ENCODE data around the gene ZNF536. TPM values are rescaled to one million over a fixed set of nuclear protein-coding genes. Genes with fewer than 3 reads are reported as not detected.

Gene ZNF536
- total RNA-seq, 1 donor from 2014 or later, result 0.20 TPM

DNA sequence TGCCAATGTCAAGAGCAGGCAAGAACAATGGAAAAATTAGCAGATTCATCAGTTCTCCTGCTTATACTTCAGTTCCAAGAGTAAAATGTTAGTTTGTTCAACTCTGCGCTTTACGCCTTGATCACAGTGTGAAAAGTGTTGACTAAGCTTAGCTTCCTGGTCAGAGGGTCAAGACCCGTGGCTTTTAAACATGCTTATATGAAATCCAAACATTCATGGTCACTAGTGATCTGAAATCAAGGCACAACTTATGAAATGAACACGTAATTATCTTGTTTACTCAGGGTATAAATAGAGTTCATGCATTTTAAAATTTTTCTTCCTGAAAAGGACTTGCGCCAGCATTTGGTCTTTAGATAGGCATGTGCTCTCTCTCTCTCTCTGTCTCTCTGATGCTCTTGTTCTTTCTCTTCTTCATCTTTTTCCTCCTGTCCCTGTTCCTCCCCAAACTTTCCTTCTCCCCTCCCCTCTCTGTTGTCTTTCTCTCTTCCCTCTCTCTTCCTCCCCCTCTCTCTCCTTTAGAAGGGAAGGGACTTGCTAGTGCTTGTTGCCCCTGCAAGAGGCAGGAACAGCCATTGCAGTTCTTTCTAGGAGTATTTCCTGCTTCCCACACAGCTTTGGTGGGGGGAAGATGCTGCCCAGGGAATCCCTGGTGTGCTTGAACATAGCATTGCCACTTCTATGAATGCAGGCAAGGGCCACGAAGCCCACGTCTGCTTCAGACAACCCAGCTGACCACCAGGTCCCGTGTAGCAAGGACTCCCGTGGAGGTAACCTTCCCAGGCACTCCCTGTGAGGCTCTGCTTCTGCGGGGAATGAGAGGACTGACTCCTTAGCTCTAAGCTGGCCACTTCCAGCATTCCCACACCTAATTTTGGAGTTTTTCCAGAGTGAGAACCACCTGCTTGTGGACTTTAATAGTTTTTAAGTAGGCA lies 7.1 kb upstream of the ZNF536 start:
- no peak for ATAC-seq

GRCh38 chr19:30366282-30366681 lies 5.9 kb upstream of the ZNF536 start:
- no peak for ATAC-seq

- no peak for ATAC-seq
These were observed 5.2 kb upstream of the ZNF536 start for GRCh38 chr19:30367006-30367405.

DNA sequence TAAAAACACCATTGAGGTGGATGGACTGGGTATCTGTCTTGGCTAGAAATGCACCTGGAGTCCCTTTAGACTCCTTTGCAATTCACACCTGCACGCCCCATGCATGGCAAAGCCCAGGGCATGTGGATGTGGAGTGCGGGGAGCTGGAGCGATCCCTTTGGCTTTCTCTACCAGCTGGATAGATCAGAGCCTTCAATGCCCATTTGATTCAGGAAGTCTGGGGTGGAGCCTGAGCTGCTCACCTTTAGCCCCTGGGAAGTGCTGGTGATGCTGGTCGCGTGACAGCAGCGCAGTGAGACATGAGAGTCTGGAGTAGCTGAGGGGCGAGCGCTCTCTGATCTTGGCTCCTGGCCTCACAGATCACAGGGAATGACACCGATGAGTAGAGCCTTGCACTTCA lies 4.8 kb upstream of the ZNF536 start:
- no peak for ATAC-seq

- ATAC-seq, result no peak
These were observed 2.4 kb upstream of the ZNF536 start for GRCh38 chr19:30369833-30370232.

GRCh38 chr19:30371161-30371836 lies 885 bp upstream of the ZNF536 start:
- no peak for ATAC-seq

DNA sequence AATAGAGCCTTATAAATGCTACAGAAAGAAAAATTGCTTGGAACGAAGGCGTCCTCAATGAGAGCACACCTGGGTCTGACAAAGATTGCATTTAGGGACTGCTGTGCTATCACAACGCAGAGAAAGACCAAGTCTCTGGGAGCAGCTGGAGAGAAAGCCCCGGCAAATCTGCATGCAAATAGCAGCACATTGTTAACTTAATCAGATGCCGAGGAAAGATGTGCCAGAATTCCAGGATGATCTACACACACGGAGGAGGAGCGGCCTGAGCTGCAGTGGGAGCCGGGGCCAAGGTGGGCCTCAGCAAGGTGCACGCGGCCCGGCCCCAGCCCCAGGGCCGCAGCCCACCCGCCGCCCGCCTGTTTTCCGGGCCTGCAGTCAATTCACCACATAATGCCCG lies 1.4 kb downstream of the ZNF536 start:
- no peak for ATAC-seq

DNA sequence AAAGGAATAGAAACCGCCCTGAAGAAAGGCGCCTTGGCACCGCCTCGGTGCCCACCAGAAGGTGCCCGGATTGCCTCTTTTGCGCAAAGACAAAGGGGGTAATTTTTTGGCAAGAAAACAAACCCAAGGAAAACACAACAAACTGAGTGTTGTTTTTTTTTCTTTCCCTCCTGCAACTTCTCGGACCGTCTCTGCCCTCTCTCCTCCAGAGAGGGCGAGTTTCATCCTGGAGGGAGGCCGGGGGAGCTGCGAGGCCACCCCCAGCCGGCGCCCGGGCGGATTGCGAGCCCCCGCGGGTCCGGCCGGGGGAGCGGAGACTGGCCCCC lies 2.3 kb downstream of the ZNF536 start:
- no peak for ATAC-seq

- ATAC-seq, result no peak
These were observed 2.8 kb downstream of the ZNF536 start for GRCh38 chr19:30374865-30375552.

- ATAC-seq, result no peak
These were observed 3.4 kb downstream of the ZNF536 start for GRCh38 chr19:30375553-30376031.

- no peak for ATAC-seq
These were observed 4.1 kb downstream of the ZNF536 start for GRCh38 chr19:30376272-30376671.

DNA sequence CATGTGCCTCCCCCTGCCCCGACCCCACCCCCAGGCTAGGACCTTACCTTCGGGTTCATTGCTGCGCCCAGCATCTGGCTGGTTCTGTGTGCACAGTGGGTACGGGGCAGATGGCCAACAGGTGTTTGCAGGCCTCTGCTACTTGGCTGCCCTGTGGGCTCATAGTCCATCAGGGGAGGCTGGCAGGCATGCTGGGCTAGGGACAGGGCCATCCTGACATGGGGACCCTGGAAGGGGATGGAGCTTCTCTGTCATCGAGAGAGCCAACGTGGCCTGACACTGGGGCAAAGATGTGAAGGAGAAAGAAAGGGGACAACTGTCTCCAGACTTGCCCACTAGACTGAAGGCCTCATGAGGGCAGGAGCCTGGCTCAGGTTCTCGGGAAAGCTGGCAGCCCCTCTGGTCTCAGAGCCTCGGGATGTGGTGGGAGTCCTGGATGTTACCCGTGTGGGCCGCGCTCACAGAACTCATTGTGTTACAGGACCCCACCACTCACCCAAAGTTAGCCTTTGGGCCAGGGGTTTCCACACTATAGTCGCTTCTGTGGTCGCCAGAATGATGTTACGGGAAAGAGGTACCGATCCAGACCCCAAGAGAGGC lies 4.7 kb downstream of the ZNF536 start:
- no peak for ATAC-seq

DNA sequence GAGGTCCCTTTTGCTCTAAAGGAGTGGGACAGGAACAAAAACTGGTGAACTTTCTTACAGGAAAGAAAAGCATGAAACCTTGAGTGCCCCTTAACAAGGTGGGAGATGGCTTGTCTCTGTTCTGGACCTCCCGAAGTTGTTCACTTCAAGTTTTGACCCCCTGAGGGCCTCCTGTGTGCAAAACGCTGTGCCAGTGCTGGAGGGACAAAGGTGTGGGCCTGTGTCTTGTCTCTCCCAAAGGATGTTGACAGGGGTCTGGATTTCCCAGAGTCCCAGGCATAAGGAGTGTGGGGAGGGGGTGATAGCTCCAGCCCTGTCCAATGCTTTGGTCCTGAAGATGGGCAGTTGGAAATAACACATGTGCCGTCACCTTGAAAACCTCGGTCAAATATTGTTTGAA lies 6.5 kb downstream of the ZNF536 start:
- ATAC-seq, result no peak

- ATAC-seq, result no peak
These were observed 7.8 kb downstream of the ZNF536 start for GRCh38 chr19:30379841-30380610.

- ATAC-seq, result no peak
These were observed 9.2 kb downstream of the ZNF536 start for GRCh38 chr19:30381366-30381765.

DNA sequence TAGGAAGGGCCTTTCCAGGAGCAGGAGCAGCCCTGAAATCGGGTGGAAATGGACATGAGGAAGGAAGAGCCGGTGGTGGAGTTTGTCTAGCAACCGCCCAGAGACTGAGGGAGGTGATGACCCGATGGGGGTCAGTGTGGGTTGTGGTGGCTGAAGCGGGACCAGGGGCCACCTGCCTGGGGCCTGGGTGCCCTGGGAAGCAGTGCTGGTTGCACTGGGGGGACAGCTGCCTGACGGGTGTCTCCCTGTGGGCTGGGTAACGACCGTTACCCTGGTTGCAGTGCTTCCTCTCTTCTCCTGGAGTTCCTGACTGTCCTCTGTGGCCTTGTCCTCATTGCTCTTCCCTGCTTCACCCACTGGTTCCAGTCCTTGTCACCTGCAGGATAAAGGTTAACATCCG lies 13.0 kb downstream of the ZNF536 start:
- no peak for ATAC-seq

- no peak for ATAC-seq
These were observed 13.5 kb downstream of the ZNF536 start for GRCh38 chr19:30385666-30386065.

DNA sequence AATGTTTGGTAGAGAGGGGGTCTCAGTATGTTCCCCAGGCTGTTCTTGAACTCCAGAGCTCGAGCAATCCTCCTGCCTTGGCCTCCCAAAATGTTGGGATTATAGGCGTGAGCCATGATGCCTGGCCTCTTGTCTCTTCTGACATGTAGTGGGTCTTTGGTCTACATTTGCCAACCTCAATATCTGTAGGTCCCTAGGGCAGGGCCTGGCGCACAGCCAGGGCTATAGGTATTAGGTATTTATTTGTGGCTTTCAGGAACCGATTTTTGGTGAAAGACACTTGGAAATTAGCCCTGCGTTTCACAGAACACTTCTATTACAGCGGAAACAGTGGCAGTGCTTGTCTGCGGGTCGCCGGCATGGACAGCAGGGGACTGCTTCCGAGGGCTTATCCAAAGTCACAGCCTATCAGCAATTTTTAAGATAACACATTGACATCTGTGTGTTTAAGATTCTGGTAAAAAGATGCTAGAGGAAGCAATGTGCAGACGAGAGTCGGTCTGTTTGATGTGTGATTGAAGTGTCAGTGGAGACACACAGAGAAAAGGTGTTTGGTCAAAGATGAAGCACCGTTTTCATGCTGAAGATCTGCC lies 14.5 kb downstream of the ZNF536 start:
- no peak for ATAC-seq

- no peak for ATAC-seq
These were observed 15.3 kb downstream of the ZNF536 start for GRCh38 chr19:30387311-30388115.

DNA sequence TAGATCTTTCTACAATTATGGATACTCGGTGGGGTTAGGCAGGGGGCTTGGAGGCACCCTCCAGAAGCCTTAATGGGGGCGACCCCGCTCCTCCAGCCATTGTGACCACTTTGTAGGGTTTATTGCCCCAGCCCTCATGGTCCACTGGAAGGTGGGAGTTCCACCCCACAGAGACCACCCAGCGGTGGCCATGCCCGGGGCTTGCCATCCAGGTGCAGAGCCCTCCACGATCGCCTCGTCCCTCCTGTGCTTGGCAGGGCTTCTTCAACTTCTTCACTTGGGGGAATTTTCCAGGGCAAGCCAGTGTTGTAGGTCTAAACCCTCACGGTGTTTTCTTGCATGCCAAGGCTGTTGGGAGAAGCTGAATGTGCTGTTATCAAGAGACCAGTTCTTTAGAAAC lies 16.1 kb downstream of the ZNF536 start:
- ATAC-seq, result no peak

DNA sequence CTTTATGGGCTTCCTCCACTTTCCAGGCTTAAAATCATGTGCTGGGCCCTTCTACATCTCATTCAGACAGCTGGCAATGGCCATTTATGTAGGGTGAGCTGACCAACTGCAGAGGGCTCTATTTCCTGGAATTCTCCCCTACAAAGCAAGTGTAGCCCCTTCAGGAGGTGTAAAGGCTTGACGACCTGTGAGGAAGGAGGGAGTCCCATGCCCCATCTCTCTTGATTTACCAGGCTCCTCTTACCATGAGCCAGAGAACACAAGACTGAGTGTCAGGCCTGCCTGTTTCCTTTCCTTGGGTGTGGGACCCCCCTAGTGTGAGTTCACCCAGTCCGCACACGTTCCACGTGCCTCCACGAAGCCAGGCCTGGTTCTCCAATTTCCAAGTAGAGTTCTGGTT lies 16.6 kb downstream of the ZNF536 start:
- ATAC-seq, result no peak

All from esophagus mucosa (tissue), 1 donor.